ES-I3 (cell line): ENCODE data around the gene ABHD6.

Experiments
- H3K36me3 ChIP-seq: 2 replicates; pipeline ENCODE4 v1.6.1; 2013; ENCODE audit warnings: mild to moderate bottlenecking, low read length, control low read depth, moderate library complexity; ENCODE audit not compliant: insufficient read depth
- H3K4me1 ChIP-seq: 2 replicates; pipeline ENCODE4 v1.6.1; 2013; ENCODE audit warnings: mild to moderate bottlenecking, control low read depth, low read length; ENCODE audit not compliant: insufficient read depth
- H3K9ac ChIP-seq: 2 replicates; pipeline ENCODE4 v1.6.1; 2013; ENCODE audit warnings: low read depth, mild to moderate bottlenecking, low read length, moderate library complexity
- H3K9me3 ChIP-seq: 2 replicates; pipeline ENCODE4 v1.6.1; 2013; ENCODE audit warnings: mild to moderate bottlenecking, low read length, moderate library complexity; ENCODE audit not compliant: control insufficient read depth, insufficient read depth

ABHD6 gene

GRCh38 chr3:58237238-58237940 is at the start of gene ABHD6:
Gene ABHD6, plus strand, starts transcription at chr3:58237792. Its CDS starts 18,795 bp downstream, at chr3:58256587.
- Histone ChIP-seq H3K4me1 (peaks cover 5% of the 10 kb centered on the region; the same call in 1 of the 2 replicates), H3K36me3 (no peaks in the 10 kb centered on the region), H3K9ac (peak within 1 kb of the TSS; percentile 82), H3K9me3 (no peaks in the 10 kb centered on the region)

- no peaks in the 10 kb centered on the region; the same call in 1 of the 2 replicates for H3K36me3 ChIP-seq
- no peaks in the 10 kb centered on the region for H3K9me3 ChIP-seq
- H3K4me1 ChIP-seq: peaks cover 15% of the 10 kb centered on the region
- no peak overlapping the region for H3K9ac ChIP-seq
Measured at GRCh38 chr3:58188173-58188564, 49.4 kb upstream of the ABHD6 start.

GRCh38 chr3:58188921-58189451 is 48.6 kb upstream of the ABHD6 start:
- Histone ChIP-seq H3K4me1 (peaks cover 15% of the 10 kb centered on the region), H3K9ac (no peak overlapping the region), H3K36me3 (no peaks in the 10 kb centered on the region), H3K9me3 (no peaks in the 10 kb centered on the region)

- Histone ChIP-seq H3K4me1 (peaks cover 15% of the 10 kb centered on the region), H3K36me3 (no peaks in the 10 kb centered on the region), H3K9me3 (no peaks in the 10 kb centered on the region), H3K9ac (no peak overlapping the region)
Measured at GRCh38 chr3:58189691-58190090, 47.9 kb upstream of the ABHD6 start.

GRCh38 chr3:58190291-58190690 is 47.3 kb upstream of the ABHD6 start:
- Histone ChIP-seq H3K9me3 (no peaks in the 10 kb centered on the region), H3K4me1 (peaks cover 15% of the 10 kb centered on the region)

GRCh38 chr3:58190882-58191281 is 46.7 kb upstream of the ABHD6 start:
- Histone ChIP-seq H3K9me3 (no peaks in the 10 kb centered on the region), H3K4me1 (peaks cover 15% of the 10 kb centered on the region), H3K36me3 (no peaks in the 10 kb centered on the region), H3K9ac (no peak overlapping the region)

More at GRCh38 chr3:58190291-58190690, 47.3 kb upstream of the ABHD6 start:
- Histone ChIP-seq H3K36me3 (no peaks in the 10 kb centered on the region), H3K9ac (no peak overlapping the region)

- no peaks in the 10 kb centered on the region for H3K9me3 ChIP-seq
- no peak overlapping the region for H3K9ac ChIP-seq
- peaks cover 15% of the 10 kb centered on the region for H3K4me1 ChIP-seq
- no peaks in the 10 kb centered on the region for H3K36me3 ChIP-seq
Measured at GRCh38 chr3:58191361-58191991, 46.1 kb upstream of the ABHD6 start.

GRCh38 chr3:58192069-58192468 is 45.5 kb upstream of the ABHD6 start:
- no peaks in the 10 kb centered on the region for H3K9me3 ChIP-seq
- peaks cover 15% of the 10 kb centered on the region for H3K4me1 ChIP-seq
- no peaks in the 10 kb centered on the region for H3K36me3 ChIP-seq
- H3K9ac ChIP-seq: no peak overlapping the region

GRCh38 chr3:58193682-58194407 is 43.7 kb upstream of the ABHD6 start:
- no peaks in the 10 kb centered on the region for H3K36me3 ChIP-seq
- no peak overlapping the region for H3K9ac ChIP-seq
- peaks cover 18% of the 10 kb centered on the region for H3K4me1 ChIP-seq
- no peaks in the 10 kb centered on the region for H3K9me3 ChIP-seq

GRCh38 chr3:58197588-58197987 is 40.0 kb upstream of the ABHD6 start:
- Histone ChIP-seq H3K36me3 (no peaks in the 10 kb centered on the region), H3K4me1 (peaks cover 9% of the 10 kb centered on the region; the same call in 1 of the 2 replicates), H3K9me3 (no peaks in the 10 kb centered on the region), H3K9ac (no peak overlapping the region)

- no peaks in the 10 kb centered on the region for H3K9me3 ChIP-seq
- H3K36me3 ChIP-seq: no peaks in the 10 kb centered on the region
- H3K9ac ChIP-seq: no peak overlapping the region
- peaks cover 9% of the 10 kb centered on the region; the same call in 1 of the 2 replicates for H3K4me1 ChIP-seq
Measured at GRCh38 chr3:58198362-58198761, 39.2 kb upstream of the ABHD6 start.

GRCh38 chr3:58198804-58199203 is 38.8 kb upstream of the ABHD6 start:
- H3K4me1 ChIP-seq: peaks cover 9% of the 10 kb centered on the region; the same call in 1 of the 2 replicates
- no peak overlapping the region for H3K9ac ChIP-seq
- H3K36me3 ChIP-seq: no peaks in the 10 kb centered on the region
- no peaks in the 10 kb centered on the region for H3K9me3 ChIP-seq

GRCh38 chr3:58200121-58200709 is 37.4 kb upstream of the ABHD6 start:
- Histone ChIP-seq H3K9ac (no peak overlapping the region), H3K36me3 (no peaks in the 10 kb centered on the region), H3K4me1 (peaks cover 9% of the 10 kb centered on the region; the same call in 1 of the 2 replicates), H3K9me3 (no peaks in the 10 kb centered on the region)

GRCh38 chr3:58200846-58201355 is 36.7 kb upstream of the ABHD6 start:
- no peaks in the 10 kb centered on the region for H3K9me3 ChIP-seq
- peaks cover 9% of the 10 kb centered on the region; the same call in 1 of the 2 replicates for H3K4me1 ChIP-seq
- no peak overlapping the region for H3K9ac ChIP-seq
- H3K36me3 ChIP-seq: no peaks in the 10 kb centered on the region
